Measurements from ENCODE around the gene HLA-G.
"Not testable (repeated sequence)": the region's sequence is repeated elsewhere in the genome, so short reads cannot be mapped to it uniquely, and the experiment has no call there.

Gene HLA-G

DNA sequence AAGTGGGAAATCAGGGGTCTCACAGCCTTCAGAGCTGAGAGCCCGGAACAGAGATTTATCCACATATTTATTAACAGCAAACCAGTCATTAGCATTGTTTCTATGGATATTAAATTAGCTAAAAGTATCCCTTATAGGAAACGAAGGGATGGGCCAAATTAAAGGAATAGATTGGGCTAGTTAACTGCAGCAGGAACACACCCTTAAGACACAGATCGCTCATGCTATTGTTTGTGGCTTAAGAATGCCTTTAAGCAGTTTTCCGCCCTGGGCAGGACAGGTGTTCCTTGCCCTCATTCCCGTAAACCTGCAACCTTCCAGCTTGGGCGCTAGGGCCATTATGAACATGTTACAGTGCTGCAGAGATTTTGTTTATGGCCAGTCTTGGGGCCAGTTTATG is 48.1 kb downstream of the HLA-G start:
- FAIRE-seq: not testable (repeated sequence)
